Hematopoietic multipotent progenitor cell treated with erythropoietin and hydrocortisone succinate and interleukin-3 and kit ligand, for 4 days (in vitro differentiated cells): ENCODE results near the gene MRTFB.
"Not testable (repeated sequence)": the region's sequence is repeated elsewhere in the genome, so short reads cannot be mapped to it uniquely, and the experiment has no call there.

Experiments used
- DNase-seq: peaks from one replicate; pipeline ENCODE4 v3.0.0-alpha.2; 2015

MRTFB gene

GRCh38 chr16:14135704-14136103 lies 64.6 kb downstream of the MRTFB start:
- DNase-seq, result no peak

GRCh38 chr16:14139872-14140271 lies 68.8 kb downstream of the MRTFB start:
- no peak for DNase-seq

- no peak for DNase-seq
Observed at GRCh38 chr16:14140923-14141322, 69.8 kb downstream of the MRTFB start.

- DNase-seq, result no peak
Observed at GRCh38 chr16:14146445-14146844, 75.3 kb downstream of the MRTFB start.

- peak; percentile 8 for DNase-seq
Observed at GRCh38 chr16:14148016-14148415, 76.9 kb downstream of the MRTFB start.

GRCh38 chr16:14148569-14148968 lies 77.5 kb downstream of the MRTFB start:
- DNase-seq, result no peak

- DNase-seq, result no peak
Observed at GRCh38 chr16:14150796-14151195, 79.7 kb downstream of the MRTFB start.

- no peak for DNase-seq
Observed at GRCh38 chr16:14151256-14152030, 80.3 kb downstream of the MRTFB start.

GRCh38 chr16:14155572-14156190 lies 84.6 kb downstream of the MRTFB start:
- DNase-seq, result no peak

- no peak for DNase-seq
Observed at GRCh38 chr16:14164916-14165662, 94.0 kb downstream of the MRTFB start.

- peak; percentile 86 for DNase-seq
Observed at GRCh38 chr16:14168146-14168545, 97.0 kb downstream of the MRTFB start.

GRCh38 chr16:14172200-14172809 lies 101.2 kb downstream of the MRTFB start:
- DNase-seq, result no peak

- DNase-seq, result no peak
Observed at GRCh38 chr16:14175086-14175485, 104.0 kb downstream of the MRTFB start.

- DNase-seq, result no peak
Observed at GRCh38 chr16:14177704-14178103, 106.6 kb downstream of the MRTFB start.

- DNase-seq, result no peak
Observed at GRCh38 chr16:14179116-14179515, 108.0 kb downstream of the MRTFB start.

GRCh38 chr16:14180481-14180944 lies 109.4 kb downstream of the MRTFB start:
- DNase-seq, result no peak

- peak; percentile 38 for DNase-seq
Observed at GRCh38 chr16:14181371-14182050, 110.4 kb downstream of the MRTFB start.

- DNase-seq, result no peak
Observed at GRCh38 chr16:14182999-14183398, 111.9 kb downstream of the MRTFB start.

GRCh38 chr16:14183962-14184361 lies 112.8 kb downstream of the MRTFB start:
- DNase-seq, result not testable (repeated sequence)

GRCh38 chr16:14186007-14186794 lies 115.1 kb downstream of the MRTFB start:
- DNase-seq, result peak; percentile 55

- no peak for DNase-seq
Observed at GRCh38 chr16:14186795-14187221, 115.7 kb downstream of the MRTFB start.
